K562 (cell line): ENCODE results near the gene GFOD1. TPM values are rescaled to one million over a fixed set of nuclear protein-coding genes. Genes with fewer than 3 reads are reported as not detected.

Source experiments
- COPS2 ChIP-seq: fragments of 450-650 bp; conservative IDR thresholded peaks from 2 replicates; pipeline ENCODE4 v1.6.1; 2016; ENCODE audit warnings: mild to moderate bottlenecking, moderate library complexity
- DIDO1 ChIP-seq: fragments of 450-650 bp; IDR thresholded peaks from 2 replicates; pipeline ENCODE4 v1.6.1; 2016; ENCODE audit warnings: low read depth, missing biosample characterization, missing genetic modification characterization
- ELF4 ChIP-seq: fragments of 450-650 bp; formaldehyde crosslinking; IDR thresholded peaks from 2 replicates; pipeline ENCODE4 v1.4.0; 2022; ENCODE audit warnings: missing genetic modification characterization
- FOXA1 ChIP-seq: fragments of 450-650 bp; IDR thresholded peaks from 2 replicates; pipeline ENCODE4 v1.6.1; 2016; ENCODE audit warnings: mild to moderate bottlenecking, borderline replicate concordance
- FOXJ2 ChIP-seq: fragments of 200-800 bp; sonication (Bioruptor generic); IDR thresholded peaks from 2 replicates; pipeline ENCODE4 v1.6.1; 2016; ENCODE audit warnings: missing genetic modification characterization, missing compliant biosample characterization
- HOXB6 ChIP-seq: fragments of 250-450 bp; sonication (Bioruptor Pico); IDR thresholded peaks from 2 replicates; pipeline ENCODE4 v1.5.1; 2022; ENCODE audit warnings: mild to moderate bottlenecking, borderline replicate concordance
- MEIS2 ChIP-seq: fragments of 450-650 bp; IDR thresholded peaks from 2 replicates; pipeline ENCODE4 v1.6.1; 2014; ENCODE audit warnings: mild to moderate bottlenecking; ENCODE audit not compliant: partially characterized antibody
- NCOR1 ChIP-seq: fragments of 450-650 bp; IDR thresholded peaks from 2 replicates; pipeline ENCODE4 v1.6.1; 2016; ENCODE audit warnings: mild to moderate bottlenecking, moderate library complexity
- NFXL1 ChIP-seq: fragments of 450-650 bp; formaldehyde crosslinking; IDR thresholded peaks from 2 replicates; pipeline ENCODE4 v1.4.0; 2021; ENCODE audit warnings: mild to moderate bottlenecking
- SMAD4 ChIP-seq: fragments of 250-450 bp; sonication (Bioruptor Pico); conservative IDR thresholded peaks from 2 replicates; pipeline ENCODE4 v1.8.0; 2021; ENCODE audit warnings: inconsistent platforms, mild to moderate bottlenecking, moderate library complexity
- SMARCA5 ChIP-seq: fragments of 450-650 bp; IDR thresholded peaks from 2 replicates; pipeline ENCODE4 v1.6.1; 2016
- SMC3 ChIP-seq: conservative IDR thresholded peaks from 2 replicates; pipeline ENCODE4 v1.6.1; 2011; ENCODE audit warnings: low read depth, low read length, improper control_type of control experiment; ENCODE audit not compliant: insufficient read depth
- SPI1 ChIP-seq: IDR thresholded peaks from 2 replicates; pipeline ENCODE4 v1.6.1; 2011; ENCODE audit warnings: low read depth, low read length, control low read depth, borderline replicate concordance
- TBL1XR1 ChIP-seq, 2 experiments: IDR thresholded peaks; 2 replicates each; pipeline ENCODE4 v1.6.1; 2012; ENCODE audit warnings: improper control_type of control experiment in 2 of 2, low read length in 2 of 2, mild to moderate bottlenecking in 1 of 2
- TBP ChIP-seq: optimal IDR thresholded peaks from 2 replicates; pipeline ENCODE3; 2011; ENCODE audit warnings: low read depth, low read length, improper control_type of control experiment
- ZNF384 ChIP-seq: IDR thresholded peaks from 2 replicates; pipeline ENCODE4 v1.6.1; 2012; ENCODE audit warnings: low read depth, low read length, improper control_type of control experiment
- polyA plus RNA-seq, 8 experiments: library from polyadenylated mRNA; depleted of rRNA in 4 of 8; stranded (reverse) in 5 of 8; unstranded in 3 of 8; fragments of >200 nt; fragmentation: Nextera tagmentation in 2 of 8; fragmentation: Illumina TruSeq in 1 of 8; extraction: Ambion mirVana in 2 of 8; extraction: Trizol in 1 of 8; gene quantifications; 2 replicates each; pipeline versions ENCODE4 v1.2.1 to v1.2.3, GENCODE V29; 2011 to 2014; ENCODE audit warnings: inconsistent platforms in 1 of 8, missing spikeins in 1 of 8
- total RNA-seq, 7 experiments: library from RNA; depleted of rRNA in 6 of 7; stranded (reverse); fragments of >200 nt in 6 of 7; fragmentation: Illumina TruSeq in 2 of 7; extraction: Trizol in 2 of 7; gene quantifications; 2 replicates each; pipeline versions ENCODE4 v1.2.1 to v1.2.3, GENCODE V29; 2011 to 2021; ENCODE audit warnings: low replicate concordance in 1 of 7
- TF ChIP-seq, protein P1 (sequence below): fragments of 250-450 bp; sonication (Bioruptor Pico); IDR thresholded peaks from 2 replicates; pipeline ENCODE4 v1.4.0; 2020
- TF ChIP-seq, protein P2 (sequence below): sonication (generic); formaldehyde crosslinking; IDR thresholded peaks from 2 replicates; pipeline ENCODE4 v1.8.0; 2022; ENCODE audit warnings: mild to moderate bottlenecking, missing genetic modification reagents, borderline replicate concordance
- TF ChIP-seq, protein P3 (sequence below): sonication (generic); formaldehyde crosslinking; IDR thresholded peaks from 2 replicates; pipeline ENCODE4 v1.8.0; 2022; ENCODE audit warnings: mild to moderate bottlenecking, missing genetic modification reagents
- TF ChIP-seq, protein P4 (sequence below): sonication (generic); formaldehyde crosslinking; IDR thresholded peaks from 2 replicates; pipeline ENCODE4 v1.8.0; 2022; ENCODE audit warnings: missing genetic modification reagents, mild to moderate bottlenecking, borderline replicate concordance
- TF ChIP-seq, protein P5 (sequence below): fragments of 250-450 bp; sonication (Bioruptor Pico); IDR thresholded peaks from 2 replicates; pipeline ENCODE4 v1.5.0; 2020; ENCODE audit warnings: mild to moderate bottlenecking

Gene GFOD1
- total and polyA plus RNA-seq, 9 of the 15 experiments (the other 6 are each of a cell fraction or from before 2014, with no cell fraction given): 3.8 to 12.0 (median 8.2) TPM

DNA sequence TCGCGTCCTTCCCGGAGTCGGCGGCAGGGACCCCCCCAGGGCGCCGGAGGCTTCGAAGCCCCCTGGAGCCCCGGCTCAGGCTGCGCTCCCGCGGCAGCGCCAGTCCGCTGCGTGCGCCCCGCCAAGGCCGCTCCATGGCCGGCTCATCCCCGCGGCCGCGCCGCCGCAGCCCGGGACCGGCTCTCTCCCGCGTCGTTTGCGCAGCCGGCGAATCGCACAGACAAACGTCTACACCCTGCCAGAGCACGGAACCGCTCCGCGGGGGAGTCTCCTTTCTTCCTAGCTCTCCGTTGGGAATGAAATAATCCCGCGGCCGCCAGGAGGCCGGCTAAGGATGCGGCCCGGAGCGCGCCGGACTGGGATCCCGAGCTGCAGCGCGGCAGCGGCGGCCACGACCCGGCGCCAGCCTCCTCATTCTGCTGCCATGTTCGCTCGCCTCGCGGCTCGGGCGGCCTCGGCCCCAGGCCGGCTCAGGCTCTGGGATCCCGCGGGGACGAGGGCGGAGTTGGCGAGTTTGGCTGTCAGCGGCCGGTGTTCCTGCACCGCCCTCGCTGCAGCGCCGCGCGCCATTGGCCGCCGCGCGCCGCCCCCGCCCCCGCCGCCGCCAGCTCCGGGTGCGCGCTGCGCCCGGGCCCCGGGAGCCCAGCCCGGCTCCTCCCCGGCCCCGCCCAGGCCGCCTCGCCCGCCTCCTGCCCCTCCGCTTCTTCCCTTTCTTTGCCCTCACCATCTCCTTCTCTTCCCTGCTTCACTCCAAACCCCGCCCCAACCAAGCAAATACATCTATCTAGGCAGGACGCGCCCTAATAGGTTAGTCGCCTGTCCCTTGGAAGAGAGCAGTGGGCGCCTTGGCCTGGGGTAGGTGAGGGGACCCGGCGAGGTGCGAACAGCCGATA is at the start of gene GFOD1 (continued):
- TF ChIP-seq, protein P1, sequence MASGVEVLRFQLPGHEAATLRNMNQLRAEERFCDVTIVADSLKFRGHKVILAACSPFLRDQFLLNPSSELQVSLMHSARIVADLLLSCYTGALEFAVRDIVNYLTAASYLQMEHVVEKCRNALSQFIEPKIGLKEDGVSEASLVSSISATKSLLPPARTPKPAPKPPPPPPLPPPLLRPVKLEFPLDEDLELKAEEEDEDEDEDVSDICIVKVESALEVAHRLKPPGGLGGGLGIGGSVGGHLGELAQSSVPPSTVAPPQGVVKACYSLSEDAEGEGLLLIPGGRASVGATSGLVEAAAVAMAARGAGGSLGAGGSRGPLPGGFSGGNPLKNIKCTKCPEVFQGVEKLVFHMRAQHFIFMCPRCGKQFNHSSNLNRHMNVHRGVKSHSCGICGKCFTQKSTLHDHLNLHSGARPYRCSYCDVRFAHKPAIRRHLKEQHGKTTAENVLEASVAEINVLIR: no peak
- no peak for TF ChIP-seq SPI1
- no peak for TF ChIP-seq SMARCA5
- TF ChIP-seq, protein P2, sequence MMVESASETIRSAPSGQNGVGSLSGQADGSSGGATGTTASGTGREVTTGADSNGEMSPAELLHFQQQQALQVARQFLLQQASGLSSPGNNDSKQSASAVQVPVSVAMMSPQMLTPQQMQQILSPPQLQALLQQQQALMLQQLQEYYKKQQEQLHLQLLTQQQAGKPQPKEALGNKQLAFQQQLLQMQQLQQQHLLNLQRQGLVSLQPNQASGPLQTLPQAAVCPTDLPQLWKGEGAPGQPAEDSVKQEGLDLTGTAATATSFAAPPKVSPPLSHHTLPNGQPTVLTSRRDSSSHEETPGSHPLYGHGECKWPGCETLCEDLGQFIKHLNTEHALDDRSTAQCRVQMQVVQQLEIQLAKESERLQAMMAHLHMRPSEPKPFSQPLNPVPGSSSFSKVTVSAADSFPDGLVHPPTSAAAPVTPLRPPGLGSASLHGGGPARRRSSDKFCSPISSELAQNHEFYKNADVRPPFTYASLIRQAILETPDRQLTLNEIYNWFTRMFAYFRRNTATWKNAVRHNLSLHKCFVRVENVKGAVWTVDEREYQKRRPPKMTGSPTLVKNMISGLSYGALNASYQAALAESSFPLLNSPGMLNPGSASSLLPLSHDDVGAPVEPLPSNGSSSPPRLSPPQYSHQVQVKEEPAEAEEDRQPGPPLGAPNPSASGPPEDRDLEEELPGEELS: no peak; the same call in 1 of the 2 replicates
- TF ChIP-seq, protein P3, sequence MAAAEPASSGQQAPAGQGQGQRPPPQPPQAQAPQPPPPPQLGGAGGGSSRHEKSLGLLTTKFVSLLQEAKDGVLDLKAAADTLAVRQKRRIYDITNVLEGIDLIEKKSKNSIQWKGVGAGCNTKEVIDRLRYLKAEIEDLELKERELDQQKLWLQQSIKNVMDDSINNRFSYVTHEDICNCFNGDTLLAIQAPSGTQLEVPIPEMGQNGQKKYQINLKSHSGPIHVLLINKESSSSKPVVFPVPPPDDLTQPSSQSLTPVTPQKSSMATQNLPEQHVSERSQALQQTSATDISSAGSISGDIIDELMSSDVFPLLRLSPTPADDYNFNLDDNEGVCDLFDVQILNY (CRISPR knock-in tag): no peak
- TF ChIP-seq TBL1XR1 (IDR thresholded peaks at IDR 0.05; ENCODE audit: low read length in 2 of 2): no peak
- TF ChIP-seq TBP: peak; percentile 63
- TF ChIP-seq, protein P4, sequence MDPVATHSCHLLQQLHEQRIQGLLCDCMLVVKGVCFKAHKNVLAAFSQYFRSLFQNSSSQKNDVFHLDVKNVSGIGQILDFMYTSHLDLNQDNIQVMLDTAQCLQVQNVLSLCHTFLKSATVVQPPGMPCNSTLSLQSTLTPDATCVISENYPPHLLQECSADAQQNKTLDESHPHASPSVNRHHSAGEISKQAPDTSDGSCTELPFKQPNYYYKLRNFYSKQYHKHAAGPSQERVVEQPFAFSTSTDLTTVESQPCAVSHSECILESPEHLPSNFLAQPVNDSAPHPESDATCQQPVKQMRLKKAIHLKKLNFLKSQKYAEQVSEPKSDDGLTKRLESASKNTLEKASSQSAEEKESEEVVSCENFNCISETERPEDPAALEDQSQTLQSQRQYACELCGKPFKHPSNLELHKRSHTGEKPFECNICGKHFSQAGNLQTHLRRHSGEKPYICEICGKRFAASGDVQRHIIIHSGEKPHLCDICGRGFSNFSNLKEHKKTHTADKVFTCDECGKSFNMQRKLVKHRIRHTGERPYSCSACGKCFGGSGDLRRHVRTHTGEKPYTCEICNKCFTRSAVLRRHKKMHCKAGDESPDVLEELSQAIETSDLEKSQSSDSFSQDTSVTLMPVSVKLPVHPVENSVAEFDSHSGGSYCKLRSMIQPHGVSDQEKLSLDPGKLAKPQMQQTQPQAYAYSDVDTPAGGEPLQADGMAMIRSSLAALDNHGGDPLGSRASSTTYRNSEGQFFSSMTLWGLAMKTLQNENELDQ: no peak
- TF ChIP-seq FOXA1: no peak
- TF ChIP-seq ELF4 (CRISPR knock-in tag): 0 out of 2 replicates have a peak, but pooled peaks have one; percentile 33
- TF ChIP-seq NFXL1: no peak
- no peak for TF ChIP-seq NCOR1
- no peak for TF ChIP-seq SMC3
- peak; percentile 65 for TF ChIP-seq SMAD4 (CRISPR knock-in tag)
- TF ChIP-seq, protein P5, sequence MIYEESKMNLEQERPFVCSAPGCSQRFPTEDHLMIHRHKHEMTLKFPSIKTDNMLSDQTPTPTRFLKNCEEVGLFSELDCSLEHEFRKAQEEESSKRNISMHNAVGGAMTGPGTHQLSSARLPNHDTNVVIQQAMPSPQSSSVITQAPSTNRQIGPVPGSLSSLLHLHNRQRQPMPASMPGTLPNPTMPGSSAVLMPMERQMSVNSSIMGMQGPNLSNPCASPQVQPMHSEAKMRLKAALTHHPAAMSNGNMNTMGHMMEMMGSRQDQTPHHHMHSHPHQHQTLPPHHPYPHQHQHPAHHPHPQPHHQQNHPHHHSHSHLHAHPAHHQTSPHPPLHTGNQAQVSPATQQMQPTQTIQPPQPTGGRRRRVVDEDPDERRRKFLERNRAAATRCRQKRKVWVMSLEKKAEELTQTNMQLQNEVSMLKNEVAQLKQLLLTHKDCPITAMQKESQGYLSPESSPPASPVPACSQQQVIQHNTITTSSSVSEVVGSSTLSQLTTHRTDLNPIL (CRISPR knock-in tag): no peak
- no peak for TF ChIP-seq HOXB6 (CRISPR knock-in tag)
- no peak for TF ChIP-seq ZNF384
- TF ChIP-seq COPS2: no peak
- TF ChIP-seq MEIS2: peak; percentile 11
- no peak for TF ChIP-seq FOXJ2 (tag)
- TF ChIP-seq DIDO1 (tag): no peak
